ENCODE results near the gene ZBTB32. TPM values are rescaled to one million over a fixed set of nuclear protein-coding genes. Genes with fewer than 3 reads are reported as not detected.
A peak's percentile ranks its signal among the peaks of the same experiment; 100 is the strongest.

The ZBTB32 gene
- total and polyA plus RNA-seq, 8 donors: 0.13 to 0.14 TPM; not detected in 6

DNA sequence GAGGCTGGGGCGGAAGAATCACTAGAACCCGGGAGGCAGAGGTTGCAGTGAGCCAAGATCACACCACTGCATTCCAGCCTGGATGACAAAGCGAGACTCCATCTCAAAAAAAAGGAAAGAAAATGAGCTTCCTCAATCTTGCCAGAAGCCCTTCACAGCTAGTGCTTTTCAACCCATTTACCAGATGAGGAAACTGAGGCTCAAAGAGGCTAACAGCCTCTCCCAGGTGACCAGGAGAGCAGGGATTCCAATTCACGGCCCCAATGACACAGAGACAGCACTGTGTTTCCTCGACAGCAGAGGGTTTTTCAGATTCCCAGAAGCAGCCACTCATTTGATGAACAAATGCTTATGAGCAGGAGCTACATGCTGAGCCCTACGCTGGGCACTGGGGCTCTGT is 34.8 kb upstream of the ZBTB32 start:
- DNase-seq (no peak), FAIRE-seq (no peak), ATAC-seq (no peak)
- intact Hi-C loops (cut with DNase I): no loop called here
- Histone ChIP-seq H3K4me3 (no peak overlapping the region), H3K4me1 (peaks cover 0 to 4% (median 0%) of the 10 kb centered on the region in 3 donors), H3K27ac (no peak overlapping the region), H3K9me3 (no peaks in the 10 kb centered on the region), H3K36me3 (no peaks in the 10 kb centered on the region), H3K27me3 (peaks cover 0 to 5% (median 1%) of the 10 kb centered on the region in 4 donors)
- 60 to 71% methylated on average over 6 of the region's 6 CpGs for WGBS, 2 donors
- TF ChIP-seq, protein P1, sequence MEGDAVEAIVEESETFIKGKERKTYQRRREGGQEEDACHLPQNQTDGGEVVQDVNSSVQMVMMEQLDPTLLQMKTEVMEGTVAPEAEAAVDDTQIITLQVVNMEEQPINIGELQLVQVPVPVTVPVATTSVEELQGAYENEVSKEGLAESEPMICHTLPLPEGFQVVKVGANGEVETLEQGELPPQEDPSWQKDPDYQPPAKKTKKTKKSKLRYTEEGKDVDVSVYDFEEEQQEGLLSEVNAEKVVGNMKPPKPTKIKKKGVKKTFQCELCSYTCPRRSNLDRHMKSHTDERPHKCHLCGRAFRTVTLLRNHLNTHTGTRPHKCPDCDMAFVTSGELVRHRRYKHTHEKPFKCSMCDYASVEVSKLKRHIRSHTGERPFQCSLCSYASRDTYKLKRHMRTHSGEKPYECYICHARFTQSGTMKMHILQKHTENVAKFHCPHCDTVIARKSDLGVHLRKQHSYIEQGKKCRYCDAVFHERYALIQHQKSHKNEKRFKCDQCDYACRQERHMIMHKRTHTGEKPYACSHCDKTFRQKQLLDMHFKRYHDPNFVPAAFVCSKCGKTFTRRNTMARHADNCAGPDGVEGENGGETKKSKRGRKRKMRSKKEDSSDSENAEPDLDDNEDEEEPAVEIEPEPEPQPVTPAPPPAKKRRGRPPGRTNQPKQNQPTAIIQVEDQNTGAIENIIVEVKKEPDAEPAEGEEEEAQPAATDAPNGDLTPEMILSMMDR (IDR thresholded peaks at IDR 0.05): no peak

DNA sequence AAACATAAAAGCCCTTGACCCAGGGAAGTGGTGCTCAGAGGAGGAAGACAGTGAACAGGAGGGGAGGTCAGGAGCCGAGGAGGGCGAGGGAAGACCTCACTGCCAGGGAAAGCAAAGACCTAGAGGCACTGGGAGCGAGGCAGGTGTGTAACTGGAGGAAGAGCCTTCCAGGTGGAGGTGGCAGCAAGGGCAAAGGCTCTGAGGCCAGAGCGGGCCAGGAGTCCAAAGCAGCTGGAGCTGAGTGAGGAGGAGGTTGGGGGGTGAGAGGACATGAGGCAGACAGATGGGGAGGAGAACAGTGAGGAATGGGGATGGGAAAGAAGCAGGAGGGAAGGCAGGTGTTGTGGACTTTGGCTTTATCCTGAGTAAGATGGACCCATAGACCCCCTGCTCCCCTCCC is 34.4 kb upstream of the ZBTB32 start:
- Histone ChIP-seq H3K27me3 (peaks cover 0 to 5% (median 1%) of the 10 kb centered on the region in 4 donors), H3K36me3 (no peaks in the 10 kb centered on the region), H3K4me3 (no peak overlapping the region), H3K9me3 (no peaks in the 10 kb centered on the region), H3K4me1 (peaks cover 0 to 4% (median 0%) of the 10 kb centered on the region in 3 donors), H3K27ac (no peak overlapping the region)
- ATAC-seq (no peak), DNase-seq (no peak), FAIRE-seq (no peak)
- WGBS, 2 donors: 40 to 51% methylated on average over 4 of the region's 4 CpGs
- TF ChIP-seq, protein P1 (IDR thresholded peaks at IDR 0.05): no peak
- intact Hi-C loops (cut with DNase I): no loop called here

DNA sequence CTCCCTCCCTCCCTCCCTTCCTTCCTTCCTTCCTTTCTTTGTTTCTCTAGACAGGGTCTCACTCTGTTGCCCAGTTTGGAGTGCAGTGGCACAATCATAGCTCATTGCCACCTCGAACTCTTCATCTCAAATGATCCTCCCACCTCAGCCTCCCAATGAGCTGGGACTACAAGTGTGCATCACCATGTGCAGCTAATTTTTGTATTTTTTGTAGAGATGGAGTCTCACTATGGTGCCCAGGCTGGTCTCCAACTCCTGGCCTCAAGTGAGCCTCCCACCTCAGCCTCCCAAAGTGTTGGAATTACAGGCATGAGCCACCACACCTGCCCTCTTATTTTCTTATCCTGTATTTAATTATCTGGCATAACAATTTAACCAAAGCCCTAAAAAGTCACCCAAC is 33.7 kb upstream of the ZBTB32 start:
- Histone ChIP-seq H3K4me1 (peaks cover 0 to 4% (median 0%) of the 10 kb centered on the region in 3 donors), H3K36me3 (no peaks in the 10 kb centered on the region), H3K9me3 (no peaks in the 10 kb centered on the region), H3K27ac (no peak overlapping the region), H3K27me3 (peaks cover 0 to 5% (median 1%) of the 10 kb centered on the region in 4 donors), H3K4me3 (no peak overlapping the region)
- TF ChIP-seq, protein P1 (IDR thresholded peaks at IDR 0.05): no peak
- intact Hi-C loops (cut with DNase I): no loop called here
- no peak for FAIRE-seq
- DNase-seq: no peak
- ATAC-seq: no peak
- WGBS, 2 donors: 83 to 88% methylated on average over 1 of the region's 1 CpG

DNA sequence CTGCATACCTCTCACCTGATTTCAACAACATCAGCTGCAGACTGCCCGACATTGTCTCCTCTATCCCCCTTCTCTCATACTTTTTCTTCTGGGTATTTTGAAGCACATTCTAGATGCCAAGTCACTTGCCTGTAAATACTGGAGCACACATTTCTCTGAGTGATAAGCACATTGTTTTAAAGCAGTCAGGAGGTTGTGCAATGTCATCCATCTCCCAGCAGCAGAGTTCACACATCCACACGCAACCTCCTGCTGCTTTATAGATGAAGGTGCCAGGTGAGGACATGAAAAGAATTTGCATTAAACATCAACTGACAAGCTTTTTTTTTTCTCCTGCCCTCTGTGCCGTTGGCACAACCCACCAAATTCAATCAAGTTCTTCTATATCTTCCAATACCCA is 32.5 kb upstream of the ZBTB32 start:
- FAIRE-seq (no peak), DNase-seq (no peak), ATAC-seq (peak in 1 of 4 donors; percentile 25)
- 14 to 16% methylated on average over 3 of the region's 3 CpGs for WGBS, 2 donors
- peaks cover 0 to 5% (median 1%) of the 10 kb centered on the region in 4 donors for H3K27me3 ChIP-seq
- no peaks in the 10 kb centered on the region for H3K9me3 ChIP-seq
- peaks cover 0 to 4% (median 0%) of the 10 kb centered on the region in 3 donors for H3K4me1 ChIP-seq
- intact Hi-C loops (cut with DNase I): no loop called here
- TF ChIP-seq, protein P1 (IDR thresholded peaks at IDR 0.05): no peak
- H3K27ac ChIP-seq: no peak overlapping the region
- no peaks in the 10 kb centered on the region for H3K36me3 ChIP-seq
- H3K4me3 ChIP-seq: no peak overlapping the region

DNA sequence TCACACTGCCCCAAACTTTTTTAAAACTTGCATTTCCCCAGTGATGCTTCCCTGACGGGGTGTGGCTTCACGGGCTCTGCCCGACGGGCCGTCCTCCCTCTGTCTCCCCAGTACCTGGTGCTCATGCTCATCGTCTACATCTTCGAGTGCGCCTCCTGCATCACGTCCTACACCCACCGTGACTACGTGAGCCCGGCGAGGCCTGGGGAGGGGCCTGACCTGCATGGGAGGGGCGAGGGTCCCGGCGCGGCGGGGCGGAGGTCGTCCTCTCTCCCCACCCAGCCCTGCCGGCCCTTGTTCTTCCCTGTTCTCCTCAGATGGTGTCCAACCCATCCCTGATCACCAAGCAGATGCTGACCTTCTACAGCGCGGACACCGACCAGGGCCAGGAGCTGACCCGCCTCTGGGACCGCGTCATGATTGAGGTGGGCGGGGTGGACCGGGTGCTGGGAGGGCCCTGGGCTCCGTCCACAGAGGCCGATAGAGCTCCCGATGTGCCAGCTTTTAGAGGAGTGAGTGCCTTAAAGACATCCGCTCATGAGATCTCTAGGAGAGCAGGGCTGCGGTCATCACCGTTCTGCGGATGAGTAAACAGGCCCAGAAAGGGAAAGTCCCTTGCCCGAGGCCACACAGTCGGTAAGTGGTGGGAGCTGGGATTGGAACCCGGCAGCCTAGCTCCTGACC is 31.1 kb upstream of the ZBTB32 start:
- ATAC-seq (peak; percentile 48 to 85 (median 68)), DNase-seq (peak in 3 of 6 donors; percentile 54 to 65 (median 62)), FAIRE-seq (no peak)
- TF ChIP-seq, protein P1 (IDR thresholded peaks at IDR 0.05): no peak
- peak overlapping the region in 1 of 4 donors; percentile 33 for H3K4me3 ChIP-seq
- 8 to 11% methylated on average over 39 of the region's 39 CpGs for WGBS, 2 donors
- intact Hi-C loops (cut with DNase I): no loop called here
- no peaks in the 10 kb centered on the region for H3K36me3 ChIP-seq
- no peaks in the 10 kb centered on the region for H3K9me3 ChIP-seq
- no peak overlapping the region for H3K27ac ChIP-seq
- peaks cover 0 to 4% (median 0%) of the 10 kb centered on the region in 3 donors for H3K4me1 ChIP-seq
- H3K27me3 ChIP-seq: peaks cover 0 to 5% (median 1%) of the 10 kb centered on the region in 4 donors
